ENCODE measurements around the gene SEPTIN2. TPM values are rescaled to one million over a fixed set of nuclear protein-coding genes. Genes with fewer than 3 reads are reported as not detected.

SEPTIN2 gene
- total and polyA plus RNA-seq, 2 donors (not counting 3 experiments of a cell fraction or from before 2014, with no cell fraction given) = 427 to 512 TPM

GRCh38 chr2:241314226-241315092 lies 1.3 kb upstream of the SEPTIN2 start:
- H3K4me3 ChIP-seq (replicated peaks in 1 of 3; ENCODE audit: insufficient read depth in 1 of 3, low read depth in 1 of 3, low read length in 3 of 3) = peak overlapping the region; percentile 67 to 93 (median 86)
- peak overlapping the region; percentile 35 for H2AFZ ChIP-seq (ENCODE audit: low read depth, low read length)
- no peaks in the 10 kb centered on the region for H3K36me3 ChIP-seq (ENCODE audit: control insufficient read depth in 2 of 2, extremely low read depth in 1 of 2, insufficient read depth in 2 of 2, low read length in 2 of 2)
- H3K4me2 ChIP-seq (ENCODE audit: insufficient read depth, low read length) = peak overlapping the region; percentile 66
- no peaks in the 10 kb centered on the region for H3K27me3 ChIP-seq (ENCODE audit: control insufficient read depth in 2 of 2, insufficient read depth in 2 of 2, low read length in 2 of 2)
- TF ChIP-seq CTCF (IDR thresholded peaks at IDR 0.05; ENCODE audit: extremely low read depth in 1 of 2, insufficient read depth in 1 of 2, low read depth in 1 of 2, low read length in 2 of 2) = no peak
- peak; percentile 12 for TF ChIP-seq MYC (IDR thresholded peaks at IDR 0.05; ENCODE audit: low read depth, low read length)
- TF ChIP-seq MAX (IDR thresholded peaks at IDR 0.05; ENCODE audit: insufficient read depth, insufficient read length) = no peak
- no peak for TF ChIP-seq POLR2A (IDR thresholded peaks at IDR 0.05; ENCODE audit: low read depth, low read length)
- H3K27ac ChIP-seq (ENCODE audit: insufficient read depth, low read depth, low read length) = peak overlapping the region; percentile 90
- BruUV-seq (replicated peaks) = TSS peak; percentile 60
- CTCF ChIA-PET = interaction anchor here (0.8 to 1.5 kb wide), 6 partner anchors 9 to 400 kb away, joined by 3 to 7 read pairs (median 4); no protein-coding TSS in a partner anchor
- peaks cover 4% of the 10 kb centered on the region for H4K20me1 ChIP-seq (replicated peaks; ENCODE audit: control insufficient read depth, extremely low read depth, insufficient read depth, low read length)
- no peaks in the 10 kb centered on the region for H3K9me3 ChIP-seq (replicated peaks; ENCODE audit: control insufficient read depth, insufficient read depth, low read length)
- H3K9ac ChIP-seq (replicated peaks; ENCODE audit: extremely low read depth, insufficient read depth, low read length) = peak overlapping the region; percentile 98
- POLR2A ChIA-PET = interaction anchor here (0.8 to 1.5 kb wide), 5 partner anchors 12 to 323 kb away, joined by 3 to 5 read pairs (median 4); partner anchors contain the start of gene PASK
- FAIRE-seq (peak; percentile 33), DNase-seq (ENCODE audit: low read depth, low spot score) (peak; percentile 68)
- intact Hi-C loops (cut with micrococcal nuclease) = loop anchor here (1.0 to 10.0 kb wide), 8 partner anchors 41 to 752 kb away; partner anchors contain the start of genes ATG4B, DUSP28, FARP2 and ING5
- H3K79me2 ChIP-seq (ENCODE audit: control insufficient read depth, insufficient read depth, low read length) = peaks cover 89% of the 10 kb centered on the region
- dilution Hi-C loops (cut with MboI; ENCODE audit: extremely low pct_ligation_motif_present, low sequenced_read_pairs) = no loop called here
- H3K9me1 ChIP-seq (replicated peaks; ENCODE audit: control insufficient read depth, extremely low read depth, insufficient read depth, low read length) = no peaks in the 10 kb centered on the region
- H3K4me1 ChIP-seq (ENCODE audit: control insufficient read depth, extremely low read depth, insufficient read depth, low read length) = peaks cover 29% of the 10 kb centered on the region
